DND-41 (cell line): ENCODE data around the gene GNB2.
A peak's percentile ranks its signal among the peaks of the same experiment; 100 is the strongest.

Experiments used
- ATAC-seq: fragments of 200-7000 bp; cut with Tn5 transposase; 3 replicates; pipeline ENCODE4 v1.9.1; 2021; ENCODE audit warnings: low read depth; ENCODE audit not compliant: insufficient read depth
- DNase-seq: peaks from one replicate; pipeline ENCODE4 v3.0.0-alpha.2; 2020
- H2AFZ ChIP-seq: 2 replicates; pipeline ENCODE4 v1.6.0; 2012; ENCODE audit warnings: low read depth, low read length
- H3K27ac ChIP-seq: 2 replicates; pipeline ENCODE4 v1.5.1; 2012; ENCODE audit warnings: low read length, inconsistent platforms
- H3K27me3 ChIP-seq: fragments of 200-600 bp; sonication (generic); 2 replicates; pipeline ENCODE4 v1.6.0; 2012; ENCODE audit warnings: low read length, mild to moderate bottlenecking, inconsistent platforms; ENCODE audit not compliant: insufficient read depth, poor library complexity
- H3K36me3 ChIP-seq: 2 replicates; pipeline ENCODE4 v1.5.1; 2012; ENCODE audit warnings: low read length, inconsistent platforms; ENCODE audit not compliant: insufficient read depth
- H3K4me1 ChIP-seq: 2 replicates; pipeline ENCODE4 v1.5.1; 2012; ENCODE audit warnings: mild to moderate bottlenecking, low read length; ENCODE audit not compliant: insufficient read depth
- H3K4me2 ChIP-seq: 2 replicates; pipeline ENCODE4 v1.6.0; 2012; ENCODE audit warnings: mild to moderate bottlenecking, moderate library complexity, low read length, inconsistent platforms; ENCODE audit not compliant: insufficient read depth
- H3K4me3 ChIP-seq, 2 experiments: fragments of 200-600 bp in 1 of 2; shearing (Covaris generic) in 1 of 2; 2 replicates each; pipeline ENCODE4 v1.5.1; 2012 to 2016; ENCODE audit warnings: inconsistent platforms in 2 of 2, low read length in 2 of 2, mild to moderate bottlenecking in 2 of 2, low read depth in 1 of 2, moderate library complexity in 1 of 2
- H3K79me2 ChIP-seq: 2 replicates; pipeline ENCODE4 v1.6.0; 2012; ENCODE audit warnings: low read length, inconsistent platforms; ENCODE audit not compliant: insufficient read depth
- H3K9ac ChIP-seq: 2 replicates; pipeline ENCODE4 v1.6.0; 2012; ENCODE audit warnings: low read depth, mild to moderate bottlenecking, inconsistent platforms, low read length, moderate library complexity
- H3K9me3 ChIP-seq: 2 replicates; pipeline ENCODE4 v1.5.1; 2012; ENCODE audit warnings: low read length, moderate library complexity, mild to moderate bottlenecking, inconsistent platforms; ENCODE audit not compliant: insufficient read depth, severe bottlenecking
- H4K20me1 ChIP-seq: 2 replicates; pipeline ENCODE4 v1.6.0; 2012; ENCODE audit warnings: low read length; ENCODE audit not compliant: insufficient read depth
- CTCF ChIP-seq: IDR thresholded peaks from 2 replicates; pipeline ENCODE4 v1.5.1; 2012; ENCODE audit warnings: borderline replicate concordance, low read length, moderate library complexity, mild to moderate bottlenecking; ENCODE audit not compliant: poor library complexity, severe bottlenecking; ENCODE audit errors: extremely low read depth
- EZH2 ChIP-seq: IDR thresholded peaks from 3 replicates; pipeline ENCODE4 v1.6.1; 2012; ENCODE audit warnings: borderline replicate concordance, low read depth, mild to moderate bottlenecking, moderate library complexity, low read length, inconsistent platforms; ENCODE audit not compliant: severe bottlenecking

GNB2 gene

GRCh38 chr7:100675581-100676350 is 2.2 kb downstream of the GNB2 start:
- Histone ChIP-seq H3K27me3 (no peaks in the 10 kb centered on the region), H3K27ac (peak overlapping the region; percentile 61; the same call in 1 of the 2 replicates), H3K4me1 (peaks cover 22% of the 10 kb centered on the region), H3K4me3 (peak overlapping the region; percentile 88 to 98), H3K36me3 (peaks cover 46% of the 10 kb centered on the region), H2AFZ (no peak overlapping the region; the same call in 1 of the 2 replicates), H4K20me1 (peaks cover 54% of the 10 kb centered on the region), H3K9ac (peak overlapping the region; percentile 91; the same call in 1 of the 2 replicates), H3K9me3 (no peaks in the 10 kb centered on the region), H3K79me2 (peaks cover 52% of the 10 kb centered on the region), H3K4me2 (peak overlapping the region; percentile 94)
- peak; percentile 62 for ATAC-seq
- DNase-seq, result peak; percentile 83
- TF ChIP-seq EZH2 (no peak), CTCF (no peak)

DNA sequence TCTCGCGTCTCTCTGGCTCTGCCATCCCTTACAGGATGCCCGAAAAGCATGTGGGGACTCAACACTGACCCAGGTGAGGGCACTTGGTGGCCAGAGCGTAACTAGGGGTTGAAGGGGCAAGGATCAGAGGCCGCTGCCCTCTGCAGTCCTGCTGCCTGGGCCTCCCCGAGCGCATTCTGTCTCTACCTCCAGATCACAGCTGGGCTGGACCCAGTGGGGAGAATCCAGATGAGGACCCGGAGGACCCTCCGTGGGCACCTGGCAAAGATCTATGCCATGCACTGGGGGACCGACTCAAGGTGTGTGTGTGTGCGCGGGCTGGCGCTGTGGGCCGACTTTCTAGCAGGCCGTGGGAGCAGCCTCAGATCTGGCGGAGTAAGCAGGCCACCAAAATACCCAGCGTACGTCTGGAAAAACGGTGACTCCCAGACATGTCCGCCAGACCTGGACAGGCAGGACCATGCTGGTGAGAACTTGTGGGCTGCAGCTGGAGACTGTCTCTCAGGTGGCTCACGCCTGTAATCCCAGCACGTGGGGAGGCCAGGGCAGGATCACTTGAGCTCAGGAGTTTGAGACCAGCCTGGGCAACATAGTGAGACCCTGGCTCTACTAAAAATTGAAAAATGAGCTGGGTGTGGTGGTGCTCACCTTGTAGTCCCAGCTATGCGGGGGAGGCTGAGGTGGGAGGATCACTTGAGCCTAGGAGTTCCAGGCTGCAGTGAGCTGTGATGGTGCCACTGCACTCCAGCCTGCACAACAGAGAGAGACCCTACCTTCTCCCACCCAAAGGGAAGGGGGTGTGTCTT is 3.2 kb downstream of the GNB2 start:
- ATAC-seq (no peak), DNase-seq (no peak)
- Histone ChIP-seq H3K4me3 (peak overlapping the region in 1 of 2 experiments; percentile 98; a peak in 3 of 4 replicates), H3K4me1 (peaks cover 22% of the 10 kb centered on the region), H4K20me1 (peaks cover 61% of the 10 kb centered on the region), H3K9ac (peak overlapping the region; percentile 91; the same call in 1 of the 2 replicates), H3K36me3 (peaks cover 53% of the 10 kb centered on the region), H3K79me2 (peaks cover 52% of the 10 kb centered on the region), H3K27ac (peak overlapping the region; percentile 42; the same call in 1 of the 2 replicates), H3K4me2 (peak overlapping the region; percentile 94), H2AFZ (no peak overlapping the region), H3K27me3 (no peaks in the 10 kb centered on the region), H3K9me3 (no peaks in the 10 kb centered on the region)
- TF ChIP-seq EZH2, result no peak
- TF ChIP-seq CTCF, result no peak

DNA sequence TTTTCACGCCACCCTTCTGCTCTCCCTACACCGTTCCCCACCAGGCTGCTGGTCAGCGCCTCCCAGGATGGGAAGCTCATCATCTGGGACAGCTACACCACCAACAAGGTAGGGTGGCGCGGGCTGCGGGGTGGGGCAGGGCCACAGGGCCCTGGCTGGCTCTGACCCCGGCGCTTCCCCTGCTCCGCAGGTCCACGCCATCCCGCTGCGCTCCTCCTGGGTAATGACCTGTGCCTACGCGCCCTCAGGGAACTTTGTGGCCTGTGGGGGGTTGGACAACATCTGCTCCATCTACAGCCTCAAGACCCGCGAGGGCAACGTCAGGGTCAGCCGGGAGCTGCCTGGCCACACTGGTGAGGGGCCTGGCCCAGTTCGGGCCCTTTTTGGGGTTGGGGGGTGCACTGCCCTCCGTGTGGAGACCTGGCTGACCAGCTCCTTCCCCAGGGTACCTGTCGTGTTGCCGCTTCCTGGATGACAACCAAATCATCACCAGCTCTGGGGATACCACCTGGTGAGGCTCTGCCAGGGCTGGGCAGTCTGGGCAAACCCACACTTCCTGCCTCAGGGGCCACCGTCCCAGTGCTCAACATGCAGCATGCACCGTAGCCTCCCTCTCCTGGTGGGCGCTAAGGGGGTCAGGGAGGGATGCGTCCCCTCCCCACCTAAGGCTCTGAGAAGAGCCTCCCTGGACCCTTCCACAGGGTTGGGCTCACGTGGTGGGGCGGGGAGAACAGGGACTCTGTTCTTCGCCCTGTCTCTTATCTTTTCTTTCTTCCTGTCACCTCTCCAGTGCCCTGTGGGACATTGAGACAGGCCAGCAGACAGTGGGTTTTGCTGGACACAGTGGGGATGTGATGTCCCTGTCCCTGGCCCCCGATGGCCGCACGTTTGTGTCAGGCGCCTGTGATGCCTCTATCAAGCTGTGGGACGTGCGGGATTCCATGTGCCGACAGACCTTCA is 4.0 kb downstream of the GNB2 start:
- H3K4me1 ChIP-seq, result peaks cover 20% of the 10 kb centered on the region
- no peak overlapping the region for H3K27ac ChIP-seq
- H3K27me3 ChIP-seq, result no peaks in the 10 kb centered on the region
- ATAC-seq, result no peak
- H3K4me2 ChIP-seq, result no peak overlapping the region
- peaks cover 52% of the 10 kb centered on the region for H3K79me2 ChIP-seq
- no peak overlapping the region for H2AFZ ChIP-seq
- H3K4me3 ChIP-seq, result no peak overlapping the region
- peaks cover 69% of the 10 kb centered on the region for H4K20me1 ChIP-seq
- DNase-seq, result no peak
- TF ChIP-seq EZH2 (no peak), CTCF (no peak)
- no peak overlapping the region for H3K9ac ChIP-seq
- H3K36me3 ChIP-seq, result peaks cover 62% of the 10 kb centered on the region
- no peaks in the 10 kb centered on the region for H3K9me3 ChIP-seq
